ENCODE data around the gene COL5A1.

COL5A1 gene

DNA sequence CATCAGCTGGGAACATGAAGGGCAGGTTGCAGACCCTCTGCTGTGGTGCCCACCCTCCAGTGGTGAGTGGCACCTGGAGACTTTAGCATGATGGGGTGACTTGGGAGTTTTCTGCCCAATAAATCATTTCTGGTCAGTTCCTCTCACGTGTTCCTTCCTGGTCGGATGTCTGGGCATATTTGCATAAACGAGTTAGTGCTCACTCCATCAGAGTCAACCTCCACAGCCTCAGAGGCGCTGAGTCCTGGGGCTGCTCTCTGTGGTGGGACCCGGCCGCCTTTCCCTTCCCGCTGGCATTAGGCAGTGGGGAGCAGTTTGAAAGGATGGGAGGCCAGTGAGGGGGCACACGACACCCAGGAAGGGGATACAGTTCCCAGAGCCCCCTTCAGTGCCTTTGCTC, 125.0 kb downstream of the COL5A1 start:
- DNase-seq (ENCODE audit: low read depth in 2 of 2) = no peak

DNA sequence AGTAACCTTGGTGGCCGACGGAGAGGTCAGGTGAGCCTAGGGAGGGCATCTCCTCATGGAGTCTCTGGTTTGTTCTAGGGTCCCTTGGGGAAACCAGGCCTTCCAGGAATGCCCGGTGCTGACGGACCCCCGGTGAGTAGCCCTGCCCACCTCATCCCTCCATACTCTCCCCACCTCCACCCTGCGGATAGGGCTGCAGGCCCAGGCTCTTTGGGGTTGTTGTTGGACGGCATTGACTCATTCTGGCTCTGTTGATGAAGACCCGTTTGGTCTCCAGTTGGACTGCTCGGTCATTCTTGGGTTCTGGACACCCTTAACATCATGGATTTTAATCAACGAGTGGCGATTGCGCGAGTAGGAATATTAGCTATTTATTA, 126.7 kb downstream of the COL5A1 start:
- DNase-seq (ENCODE audit: low read depth in 2 of 2) = no peak

DNA sequence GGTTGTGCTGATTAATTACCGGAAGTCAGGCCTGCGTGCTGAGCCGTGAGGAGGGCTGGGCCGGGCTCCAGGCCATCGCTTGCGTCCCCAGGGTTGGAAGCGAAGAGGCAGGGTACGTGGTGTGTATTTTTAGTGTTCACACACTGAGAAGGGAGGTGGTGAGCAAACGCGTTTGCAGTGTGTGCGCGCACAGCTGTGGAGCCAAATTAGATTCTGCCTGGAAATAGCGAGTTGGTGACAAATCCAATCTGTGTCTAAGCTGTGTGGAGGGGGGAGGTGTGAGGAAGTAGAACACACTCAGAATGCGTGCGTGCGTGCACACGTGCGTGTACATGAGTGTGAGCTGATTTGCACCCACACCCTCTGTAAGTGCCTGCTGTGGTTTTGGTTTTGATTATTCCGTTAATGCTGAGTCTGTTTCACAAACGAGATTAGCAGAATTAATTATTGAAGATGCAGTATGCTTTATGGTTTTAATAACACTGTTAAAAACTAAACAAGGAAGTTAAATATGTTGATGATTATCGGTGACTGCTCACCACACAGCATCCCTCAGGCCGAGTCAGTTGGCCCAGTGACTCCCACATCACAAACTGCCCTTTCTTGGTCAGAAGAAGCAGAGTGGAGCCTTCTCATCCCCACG, 127.2 kb downstream of the COL5A1 start:
- DNase-seq (ENCODE audit: low read depth in 2 of 2) = peak in 1 of 2 experiments; percentile 35

DNA sequence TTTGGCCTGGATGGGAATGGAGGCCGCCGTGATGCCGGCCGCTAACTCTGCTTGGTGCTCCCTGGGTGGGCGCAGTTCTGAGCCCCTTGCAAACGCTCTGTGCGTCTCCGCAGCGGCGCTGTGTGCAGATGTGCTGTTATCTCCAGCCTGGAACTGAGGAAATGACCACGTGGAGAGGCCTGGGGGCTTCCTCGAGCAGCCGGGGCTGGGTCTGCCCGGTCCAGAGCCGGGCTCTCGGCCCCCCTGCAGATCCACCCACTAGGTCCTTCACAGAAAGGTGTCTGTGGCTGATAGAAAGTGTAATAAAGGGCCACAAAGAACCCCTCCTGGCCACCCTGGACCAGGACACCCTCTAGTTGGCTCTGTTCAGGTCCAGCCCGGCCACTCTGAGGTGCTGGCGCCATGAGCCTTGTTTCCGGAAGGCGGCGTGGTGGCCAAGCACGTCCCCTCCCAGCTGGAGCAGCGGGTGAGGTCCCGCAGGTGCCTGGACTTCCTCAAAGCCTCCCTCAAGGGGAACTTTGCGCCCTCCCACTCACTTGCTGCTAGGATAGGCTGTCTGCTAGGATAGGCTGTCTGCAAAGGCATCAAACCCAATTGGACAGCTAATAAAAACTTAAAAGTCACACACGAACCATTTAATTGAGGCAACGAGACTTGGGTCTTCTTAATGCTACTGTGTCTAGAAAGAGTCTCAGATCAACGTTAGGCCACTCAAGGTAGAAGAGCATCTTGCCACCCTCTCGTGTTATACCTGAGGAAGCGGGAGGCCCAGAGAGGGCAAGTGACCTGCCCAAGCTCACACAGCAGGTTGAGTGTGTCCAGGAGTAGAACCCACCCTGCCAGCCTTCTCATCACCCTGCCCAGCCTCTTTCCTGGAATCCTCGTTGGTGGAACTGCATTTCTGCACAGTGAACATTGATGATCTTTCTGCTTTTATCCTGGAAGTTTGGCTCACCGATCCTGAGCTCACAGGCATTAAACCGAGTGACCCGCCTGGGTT, 129.7 kb downstream of the COL5A1 start:
- DNase-seq (ENCODE audit: low read depth in 2 of 2) = no peak

DNA sequence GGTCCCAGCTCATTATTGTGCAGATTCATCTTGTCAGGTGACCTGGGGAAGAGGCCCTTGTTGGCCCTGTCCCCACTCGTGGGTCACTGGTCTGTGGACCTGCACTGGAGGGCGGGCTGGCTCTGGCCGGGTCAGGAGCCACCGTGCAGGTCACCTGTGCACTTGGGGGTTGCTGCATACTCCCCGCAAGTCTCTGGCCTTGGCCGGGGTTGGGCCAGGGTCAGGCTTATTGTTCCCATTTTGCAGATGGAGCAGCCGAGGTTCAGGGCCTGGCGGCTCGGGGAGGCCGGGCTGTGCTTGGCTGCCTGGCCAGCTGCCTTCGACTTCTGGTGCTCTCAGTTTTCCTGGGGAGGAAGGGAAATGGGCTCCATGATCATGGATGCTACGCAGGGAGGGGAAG, 130.7 kb downstream of the COL5A1 start:
- DNase-seq (ENCODE audit: low read depth in 2 of 2) = no peak

DNA sequence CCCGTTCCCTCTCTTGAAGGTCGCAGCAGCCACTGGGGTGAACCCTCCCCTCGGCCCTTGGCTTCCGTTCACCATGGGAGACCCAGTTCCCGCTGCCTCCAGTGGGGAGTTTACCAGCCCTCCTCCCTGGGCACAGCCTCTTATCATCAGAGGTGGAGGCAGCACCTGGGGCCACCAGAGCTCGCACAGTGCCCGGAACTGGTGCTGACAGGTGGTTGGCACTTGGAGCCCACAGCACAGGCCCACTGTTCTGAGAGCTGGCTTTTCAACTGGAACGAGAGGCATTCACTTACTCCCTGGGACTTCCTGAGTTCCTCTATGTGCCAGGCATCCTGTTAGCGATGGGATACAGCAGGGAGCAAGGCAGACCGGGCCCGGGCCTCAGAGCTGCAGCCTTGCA, 132.2 kb downstream of the COL5A1 start:
- no peak for DNase-seq (ENCODE audit: low read depth in 2 of 2)

DNA sequence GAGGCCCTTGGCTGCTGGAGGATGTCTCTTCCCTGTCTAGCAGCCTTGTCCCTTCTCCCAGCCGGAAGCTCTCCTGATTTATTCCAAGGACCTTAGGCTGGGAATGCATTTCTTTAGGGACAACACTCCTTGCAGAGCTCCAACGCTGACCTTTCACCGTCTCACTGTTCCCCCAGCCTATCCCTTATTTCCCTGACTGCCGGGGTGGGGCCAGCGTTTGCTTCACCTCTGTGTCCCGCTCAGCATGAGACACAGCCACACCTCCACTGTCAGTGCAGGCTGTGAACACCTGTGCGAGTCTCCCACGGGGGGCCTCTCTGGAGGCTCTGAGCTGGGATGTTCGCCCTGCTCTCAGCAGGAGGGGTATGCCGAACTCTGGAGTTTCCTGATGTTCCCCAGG, 132.8 kb downstream of the COL5A1 start:
- DNase-seq (ENCODE audit: low read depth in 2 of 2) = no peak

DNA sequence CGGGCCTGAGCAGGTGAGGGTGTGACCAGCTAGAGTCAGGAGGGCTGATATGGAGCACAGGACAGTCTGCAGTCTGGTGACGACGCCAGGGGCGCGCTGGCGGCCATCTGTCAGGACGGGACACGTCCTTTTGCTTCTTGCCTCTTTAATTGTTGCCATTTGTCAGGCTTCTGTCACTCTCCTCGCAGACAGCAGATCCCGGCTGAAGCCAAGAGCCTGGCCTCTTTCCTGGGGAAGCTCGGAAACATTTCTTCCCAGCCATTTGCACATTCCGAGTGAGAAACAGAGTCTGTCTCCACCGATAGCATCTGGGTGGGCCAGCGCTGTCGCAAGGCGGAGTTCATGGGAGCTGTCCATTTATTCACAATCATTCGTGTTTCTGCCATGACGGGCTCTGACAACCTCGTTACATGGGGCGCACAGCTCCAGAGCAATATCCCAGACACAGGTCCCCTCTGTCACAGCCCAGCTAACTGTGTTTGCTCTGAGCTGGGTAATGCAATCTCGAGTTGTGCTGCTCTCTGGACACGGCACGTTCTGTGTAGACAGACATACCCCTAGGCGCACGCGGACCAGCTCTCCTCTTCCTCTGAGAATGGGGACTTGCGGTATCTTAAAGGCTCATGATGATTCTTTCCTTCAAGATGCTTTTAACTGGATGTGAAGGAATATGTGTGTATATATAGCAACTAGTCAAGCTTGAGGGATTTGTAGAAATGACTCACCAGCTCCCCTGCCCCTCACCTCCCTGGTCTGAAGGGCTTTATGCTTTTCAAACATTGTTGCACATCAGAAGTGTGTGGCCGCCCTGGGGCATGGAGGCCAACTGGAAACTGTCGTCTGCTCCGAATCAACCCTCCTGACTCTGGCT, 133.7 kb downstream of the COL5A1 start:
- DNase-seq (ENCODE audit: low read depth in 2 of 2) = no peak

DNA sequence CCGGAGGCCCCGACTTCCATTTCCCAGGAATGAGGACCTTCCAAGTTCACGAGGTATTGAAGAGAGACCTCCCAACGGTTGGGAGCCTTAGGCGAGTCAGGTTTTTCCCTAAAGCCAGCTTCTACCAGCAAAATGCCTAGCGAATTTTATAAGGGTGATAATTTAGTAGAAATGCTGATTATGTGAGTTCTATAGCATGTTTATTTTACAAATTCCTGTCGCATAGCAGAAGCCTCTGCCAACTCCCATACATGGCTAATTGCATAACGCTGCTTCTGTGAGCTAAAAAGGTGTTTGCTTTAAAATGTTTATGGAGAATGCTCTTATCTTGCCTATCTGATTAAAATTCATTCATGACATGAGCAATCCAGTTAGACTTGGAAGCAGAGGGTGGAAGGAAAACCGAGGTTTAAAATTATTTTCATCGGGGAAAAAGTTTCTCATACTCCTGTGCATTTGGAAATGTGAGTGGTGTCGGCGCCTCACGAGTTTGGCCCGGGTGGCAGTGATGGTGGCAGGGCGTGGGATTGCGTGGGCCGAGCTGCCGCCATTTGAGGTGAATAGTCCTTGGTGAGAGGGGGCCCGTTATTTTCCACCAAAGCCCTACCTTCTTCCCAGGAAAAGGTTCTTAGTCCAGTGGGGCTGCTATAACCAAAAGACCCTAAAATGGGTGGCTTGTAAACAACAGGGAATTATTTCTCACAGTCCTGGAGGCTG, 134.6 kb downstream of the COL5A1 start:
- DNase-seq (ENCODE audit: low read depth in 2 of 2) = peak in 1 of 2 experiments; percentile 25

DNA sequence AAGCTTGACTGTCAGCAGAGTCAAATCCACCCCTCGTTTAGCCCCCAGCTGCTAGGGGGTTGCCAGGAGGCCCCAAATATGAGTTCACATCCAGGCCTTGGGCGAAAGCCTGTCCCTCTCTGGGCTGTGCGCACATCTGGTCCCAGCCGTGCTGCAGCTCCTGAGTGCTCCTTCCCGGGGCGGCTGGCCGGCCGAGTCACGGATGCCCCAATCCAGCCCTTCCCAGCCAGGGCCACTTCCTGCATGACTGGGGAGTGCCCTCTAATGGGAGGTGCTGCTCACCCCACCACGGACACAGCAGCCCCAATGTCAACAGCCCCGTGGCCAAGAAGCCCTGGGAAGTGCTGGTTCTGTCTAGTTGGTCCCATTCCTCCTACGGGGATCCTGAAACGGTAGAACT, 135.6 kb downstream of the COL5A1 start:
- DNase-seq (ENCODE audit: low read depth in 2 of 2) = no peak

DNA sequence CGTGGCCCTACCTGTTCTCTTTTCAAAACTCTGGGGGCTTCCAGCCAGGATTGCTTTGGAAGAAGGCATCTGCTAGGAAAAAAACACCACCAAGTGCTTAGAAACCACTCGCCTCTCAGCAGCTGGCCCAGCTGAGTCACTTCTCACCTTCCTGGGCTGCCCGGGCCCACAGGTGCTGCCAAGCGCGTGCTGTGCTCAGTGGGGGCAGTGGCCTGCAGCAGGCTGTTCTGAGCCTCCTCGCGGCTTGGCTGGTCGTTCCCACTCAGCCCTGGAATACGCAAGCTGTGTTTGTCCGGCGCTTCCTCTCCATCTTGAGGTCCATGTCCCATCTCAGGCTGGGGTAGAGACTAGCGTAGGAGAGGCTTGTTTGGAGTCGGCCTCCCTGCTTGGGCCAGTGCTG, 136.6 kb downstream of the COL5A1 start:
- no peak for DNase-seq (ENCODE audit: low read depth in 2 of 2)

DNA sequence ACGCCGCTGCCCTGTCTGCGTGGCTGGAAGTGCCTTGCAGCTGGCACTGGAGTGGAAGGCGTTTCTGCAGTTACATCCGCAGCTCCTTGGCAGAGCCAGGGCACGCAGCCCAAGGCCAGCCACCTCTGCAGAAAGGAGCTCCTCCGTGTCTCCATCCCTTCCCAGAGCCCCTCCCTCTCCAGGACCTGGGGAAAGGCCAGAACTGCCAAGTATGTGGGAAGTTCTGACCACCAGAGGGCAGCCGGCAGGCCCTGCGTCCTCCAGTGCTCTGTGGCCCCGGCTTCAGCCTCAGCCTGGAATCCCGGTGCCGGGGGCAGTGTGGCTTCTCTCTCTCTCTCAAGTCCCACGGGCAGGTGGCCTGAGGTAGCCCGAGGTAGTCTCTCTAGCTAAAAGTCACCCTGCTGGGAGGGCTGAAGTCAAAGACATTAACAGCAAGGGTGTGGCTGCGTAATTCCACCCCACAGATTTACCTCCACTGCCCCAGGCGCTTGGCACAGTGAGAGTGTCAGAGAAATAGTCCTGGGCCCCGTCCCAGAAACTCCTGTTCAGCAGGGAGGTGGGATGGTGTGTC, 137.3 kb downstream of the COL5A1 start:
- no peak for DNase-seq (ENCODE audit: low read depth in 2 of 2)

DNA sequence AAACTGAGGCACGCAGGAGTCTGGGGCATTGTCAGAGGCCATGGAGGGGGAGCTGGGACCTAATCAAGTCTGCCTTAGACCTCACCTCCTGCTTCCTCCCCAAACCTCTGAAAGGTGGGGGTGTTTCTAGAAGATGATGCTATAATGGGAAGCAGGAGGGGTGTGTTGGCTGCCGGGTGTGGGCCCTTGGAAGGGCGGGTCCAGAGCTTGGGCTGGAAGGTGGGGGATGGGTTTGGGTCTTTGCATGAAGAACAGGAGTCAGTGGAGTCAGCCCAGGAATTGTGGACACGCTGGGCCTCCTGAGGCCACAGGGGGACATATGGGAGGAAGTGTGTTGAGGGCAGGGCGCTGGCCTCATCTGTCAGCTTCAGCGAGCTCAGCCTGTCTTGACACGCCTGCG, 138.0 kb downstream of the COL5A1 start:
- no peak for DNase-seq (ENCODE audit: low read depth in 2 of 2)

DNA sequence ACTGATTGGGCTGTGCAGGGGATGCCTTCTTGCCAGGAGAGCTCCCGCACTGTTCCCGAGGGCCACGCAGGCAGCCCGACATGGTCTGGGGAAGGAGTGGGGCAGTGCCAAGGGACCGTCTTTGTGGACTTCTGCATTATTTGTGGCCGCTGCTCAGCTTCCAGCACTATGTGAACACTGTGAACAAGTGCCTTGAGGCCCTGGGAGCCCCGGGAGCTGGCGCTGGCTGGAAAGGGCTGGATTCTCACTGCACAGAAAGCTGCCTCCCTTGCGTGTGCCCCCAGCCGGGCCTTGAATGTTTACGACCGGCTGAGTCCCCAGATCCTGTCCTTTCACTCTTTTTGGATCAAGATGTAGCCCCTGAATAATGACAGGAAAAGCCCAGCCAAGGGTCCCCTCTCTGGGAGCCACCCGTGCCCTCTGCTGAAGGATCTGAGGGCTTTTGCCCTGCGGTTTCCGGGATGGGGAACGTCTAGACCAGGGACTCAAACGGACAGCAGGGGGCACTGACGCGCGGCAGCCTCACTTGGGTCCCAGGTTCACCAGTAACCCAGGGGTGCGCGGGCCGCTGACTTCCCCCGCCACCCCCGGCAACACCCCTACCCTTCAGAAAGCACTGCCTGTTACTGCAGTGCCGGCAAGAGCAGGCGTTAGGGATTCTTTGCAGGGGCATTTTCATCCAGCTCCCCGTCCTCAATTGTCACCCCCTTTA, 140.1 kb downstream of the COL5A1 start:
- DNase-seq (ENCODE audit: low read depth in 2 of 2) = no peak

DNA sequence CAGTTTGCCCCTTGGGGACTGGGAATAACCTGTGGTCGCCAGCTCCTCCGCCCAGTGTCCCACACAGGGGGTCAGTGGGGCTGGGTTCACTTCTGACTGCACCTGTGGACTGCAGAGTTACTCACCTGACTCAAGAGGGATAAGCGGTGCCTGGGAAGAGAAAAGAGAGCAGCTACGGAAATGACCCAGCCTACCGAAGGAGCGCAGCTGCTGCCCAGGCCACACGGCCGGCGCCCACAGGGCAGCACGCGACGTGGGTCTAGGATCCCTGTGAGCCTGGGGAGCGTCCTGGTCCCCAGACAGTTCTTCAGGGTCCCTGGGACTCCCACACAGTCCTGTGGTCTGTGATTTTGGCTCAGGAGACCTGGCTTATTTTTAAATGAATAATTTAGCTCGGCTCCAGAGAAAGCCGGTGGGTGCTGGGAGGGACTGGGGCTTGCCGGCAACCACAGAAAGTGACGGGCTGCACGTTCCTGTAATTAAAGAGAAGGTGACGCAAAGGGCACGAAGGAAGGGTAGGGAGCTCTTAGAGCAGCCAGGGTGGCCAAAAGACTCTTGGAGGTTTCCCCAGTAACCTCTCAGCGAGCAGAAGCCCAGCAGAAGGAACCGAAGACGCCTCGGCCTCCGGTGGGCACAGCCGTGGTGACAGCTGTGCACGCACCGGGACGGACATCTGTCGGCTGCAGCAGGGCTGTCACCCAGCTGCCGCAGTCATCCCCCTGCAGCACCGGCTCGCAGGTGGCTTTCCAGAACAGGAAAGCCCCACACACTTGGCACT, 141.5 kb downstream of the COL5A1 start:
- DNase-seq (ENCODE audit: low read depth in 2 of 2) = no peak

DNA sequence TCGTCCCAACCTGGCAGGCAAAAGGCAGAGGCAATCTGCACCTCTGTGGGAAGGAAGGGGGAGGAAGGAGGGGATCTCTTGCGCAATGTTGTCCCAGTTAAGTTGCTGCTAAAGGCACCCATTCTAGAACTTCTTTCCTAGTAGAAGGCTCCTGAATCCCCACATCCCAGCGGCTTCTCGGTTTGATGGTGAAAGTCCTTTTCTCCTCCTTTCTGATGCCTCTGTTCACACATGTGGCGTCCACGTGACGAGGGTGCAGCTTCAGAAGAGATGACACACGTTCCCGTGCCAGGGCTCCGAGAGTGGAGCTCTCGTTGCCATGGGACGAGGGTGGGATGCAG, 142.1 kb downstream of the COL5A1 start:
- DNase-seq (ENCODE audit: low read depth in 2 of 2) = no peak

DNA sequence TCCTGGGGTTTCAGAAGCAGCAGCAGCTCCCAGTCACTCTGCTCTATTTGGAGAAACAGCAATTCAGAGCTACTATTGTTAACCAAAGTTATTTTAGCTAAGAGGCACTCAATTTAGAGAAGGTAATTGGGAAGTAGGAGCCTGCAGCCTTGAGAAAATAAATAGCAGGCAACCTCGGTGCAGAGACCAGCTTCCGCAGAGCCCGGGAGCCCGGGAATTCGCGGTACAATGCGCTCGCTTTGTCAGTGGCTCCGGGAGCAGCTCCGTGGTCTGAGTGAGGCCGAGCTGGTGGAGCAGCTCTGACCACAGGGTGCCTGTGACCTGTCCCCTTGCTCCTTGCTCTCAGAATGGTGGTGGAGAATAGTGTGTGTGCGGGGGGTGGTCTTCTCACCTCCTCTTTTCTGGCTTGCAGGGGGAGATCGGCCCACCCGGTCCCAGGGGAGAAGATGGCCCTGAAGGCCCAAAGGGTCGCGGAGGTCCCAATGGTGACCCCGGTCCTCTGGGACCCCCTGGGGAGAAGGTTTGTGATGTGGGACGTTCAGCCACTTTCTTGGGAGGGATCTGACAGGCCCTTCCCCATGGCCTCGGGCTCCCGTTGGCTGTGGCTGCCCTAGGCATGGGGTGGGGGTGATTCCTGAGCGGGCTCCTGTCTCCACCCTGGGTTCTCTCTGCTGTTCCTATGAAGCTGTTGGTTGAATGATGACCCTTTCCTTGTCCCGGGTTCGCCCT, 143.1 kb downstream of the COL5A1 start:
- DNase-seq (ENCODE audit: low read depth in 2 of 2) = no peak

DNA sequence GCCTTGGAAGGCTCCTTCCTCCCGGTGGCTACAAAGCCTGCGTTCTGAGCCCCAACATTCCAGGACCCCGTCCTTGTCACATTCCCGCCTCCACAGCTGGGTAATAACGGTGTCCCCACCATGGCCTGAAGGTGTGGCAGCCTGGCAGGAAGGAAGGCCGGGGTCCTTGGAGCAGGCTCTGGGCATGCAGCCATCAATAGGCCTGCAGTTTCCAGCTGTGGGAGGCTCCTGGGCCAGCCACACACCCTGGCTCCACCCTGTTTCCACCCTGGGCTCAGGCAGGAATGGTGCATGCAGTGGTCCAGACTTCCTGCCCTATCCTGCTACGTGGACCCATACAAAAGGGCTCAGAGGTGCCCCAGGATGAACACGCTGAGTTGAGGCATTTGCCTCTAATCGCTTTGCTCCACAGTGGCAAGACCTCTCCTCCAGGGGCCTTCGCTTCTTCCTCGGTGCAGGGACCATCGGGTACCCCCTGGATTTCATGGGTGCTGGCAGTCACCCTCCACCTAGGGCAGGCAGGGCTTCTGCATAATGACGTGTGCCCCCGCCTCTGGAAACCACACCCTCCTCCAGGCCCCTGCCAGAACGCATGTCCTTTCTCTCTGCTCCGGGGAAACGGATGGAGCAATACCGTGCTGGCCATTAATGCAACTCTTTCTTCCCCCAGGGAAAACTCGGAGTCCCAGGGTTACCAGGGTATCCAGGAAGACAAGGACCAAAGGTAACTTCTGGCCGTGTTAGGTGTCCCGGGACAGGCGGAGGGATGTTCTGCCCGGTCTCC, 143.9 kb downstream of the COL5A1 start:
- DNase-seq (ENCODE audit: low read depth in 2 of 2) = no peak

All from fibroblast of skin of left biceps (primary cell).